Panc1 (cell line): ENCODE results near the gene SIRPB1. TPM values are rescaled to one million over a fixed set of nuclear protein-coding genes. Genes with fewer than 3 reads are reported as not detected.

Source experiments
- ATAC-seq: fragments of 200-7000 bp; cut with Tn5 transposase; 2 replicates; pipeline ENCODE4 v1.9.1; 2020; ENCODE audit warnings: mild to moderate bottlenecking, moderate library complexity
- BruUV-seq: library from RNA; stranded (reverse); fragments of 400-500 nt; replicated peaks from 2 replicates; lab custom pipeline; 2021; lab: Mats Ljungman, UMichigan
- CTCF ChIA-PET: fragments of 300-600 bp; sonication (Branson Sonifier 250); formaldehyde crosslinking; loops from one replicate; lab custom pipeline; 2022; ENCODE audit warnings: antibody characterized with exemption; lab: Charles Lee
- POLR2A ChIA-PET: fragments of 300-600 bp; sonication (Branson Sonifier 250); formaldehyde crosslinking; loops from one replicate; lab custom pipeline; 2022; ENCODE audit warnings: antibody characterized with exemption; lab: Charles Lee
- DNase-seq: peaks from one replicate; pipeline ENCODE4 v3.0.0-alpha.2; 2010; ENCODE audit warnings: low read depth, low spot score
- H3K27ac ChIP-seq: 2 replicates; pipeline ENCODE4 v1.5.1; 2011; ENCODE audit warnings: mild to moderate bottlenecking, low read length, inconsistent platforms
- H3K27me3 ChIP-seq: fragments of 200-500 bp; sonication (Bioruptor generic); 2 replicates; pipeline ENCODE4 v1.6.0; 2014; ENCODE audit warnings: low read length, inconsistent platforms; ENCODE audit not compliant: control insufficient read depth, insufficient read depth
- H3K36me3 ChIP-seq: fragments of 200-500 bp; sonication (Bioruptor generic); 2 replicates; pipeline ENCODE4 v1.5.1; 2014; ENCODE audit warnings: inconsistent platforms, mild to moderate bottlenecking, low read length, moderate library complexity; ENCODE audit not compliant: control insufficient read depth, insufficient read depth
- H3K4me1 ChIP-seq: 2 replicates; pipeline ENCODE4 v1.5.1; 2011; ENCODE audit warnings: inconsistent platforms, mild to moderate bottlenecking, low read length, moderate library complexity; ENCODE audit not compliant: control insufficient read depth, insufficient read depth
- H3K4me3 ChIP-seq, 2 experiments: 2 replicates each; pipeline ENCODE4 v1.5.1; 2011 to 2012; ENCODE audit warnings: low read depth in 2 of 2, low read length in 2 of 2, mild to moderate bottlenecking in 2 of 2, inconsistent platforms in 1 of 2, moderate library complexity in 1 of 2
- H3K9me3 ChIP-seq: fragments of 200-500 bp; sonication (Bioruptor generic); 2 replicates; pipeline ENCODE4 v1.5.1; 2014; ENCODE audit warnings: low read depth, mild to moderate bottlenecking, inconsistent platforms, low read length, moderate library complexity; ENCODE audit not compliant: control insufficient read depth, insufficient read depth
- CTCF ChIP-seq: fragments of 450-650 bp; IDR thresholded peaks from 2 replicates; pipeline ENCODE4 v1.5.1; 2017; ENCODE audit warnings: mild to moderate bottlenecking
- POLR2AphosphoS5 ChIP-seq: IDR thresholded peaks from 2 replicates; pipeline ENCODE4 v1.6.1; 2012; ENCODE audit warnings: mild to moderate bottlenecking, low read depth, low read length, moderate library complexity
- REST ChIP-seq, 2 experiments: IDR thresholded peaks; 2 replicates each; pipeline ENCODE4 v1.6.1; 2011 to 2012; ENCODE audit warnings: low read depth in 2 of 2, control low read depth in 1 of 2, low read length in 1 of 2, mild to moderate bottlenecking in 1 of 2, moderate library complexity in 1 of 2; ENCODE audit not compliant: insufficient read depth in 1 of 2
- SIN3A ChIP-seq: IDR thresholded peaks from 2 replicates; pipeline ENCODE4 v1.6.1; 2012; ENCODE audit warnings: low read depth, mild to moderate bottlenecking, low read length, moderate library complexity, borderline replicate concordance; ENCODE audit not compliant: insufficient read depth
- TCF7L2 ChIP-seq: IDR thresholded peaks from 2 replicates; pipeline ENCODE4 v1.6.1; 2011; ENCODE audit warnings: mild to moderate bottlenecking, low read depth, low read length, inconsistent platforms
- in situ Hi-C: cut with HindIII; loops from 2 replicates; pipeline ENCODE4 v1.10.0; 2016; ENCODE audit warnings: low sequenced_read_pairs, low pct_unique_long_range_greater_than_20kb
- intact Hi-C: fragments of 100-400 bp; cut with micrococcal nuclease; formaldehyde crosslinking; loops from one replicate; pipeline ENCODE4 v1.10.0; 2022; ENCODE audit not compliant: unreplicated experiment
- total RNA-seq: library from RNA; stranded (reverse); gene quantifications from one replicate; pipeline ENCODE4 v1.2.1, GENCODE V29; 2021; ENCODE audit not compliant: unreplicated experiment

Gene SIRPB1
- total RNA-seq, 1 experiment from 2014 or later: 0.72 TPM

- no peak for TF ChIP-seq POLR2AphosphoS5
- no peak for TF ChIP-seq REST (IDR thresholded peaks at IDR 0.05; ENCODE audit: insufficient read depth in 1 of 2, low read depth in 2 of 2, low read length in 1 of 2)
- no peak for TF ChIP-seq TCF7L2
- no peak for TF ChIP-seq SIN3A
- TF ChIP-seq CTCF: no peak
- BruUV-seq: no TSS peak
- Histone ChIP-seq H3K9me3 (no peaks in the 10 kb centered on the region), H3K4me1 (no peaks in the 10 kb centered on the region), H3K27me3 (no peaks in the 10 kb centered on the region; the same call in 1 of the 2 replicates), H3K36me3 (no peaks in the 10 kb centered on the region), H3K4me3 (no peak overlapping the region), H3K27ac (no peak overlapping the region)
- in situ Hi-C loops (no loop called here), intact Hi-C loops (no loop called here)
- POLR2A ChIA-PET: no interaction called here
- CTCF ChIA-PET: no interaction called here
- ATAC-seq: no peak
- no peak for DNase-seq
These were observed 2.6 kb upstream of the SIRPB1 start for GRCh38 chr20:1622450-1622849.

GRCh38 chr20:1621316-1621715, 1.5 kb upstream of the SIRPB1 start:
- Histone ChIP-seq H3K27ac (no peak overlapping the region), H3K4me1 (no peaks in the 10 kb centered on the region), H3K4me3 (no peak overlapping the region), H3K36me3 (no peaks in the 10 kb centered on the region), H3K9me3 (no peaks in the 10 kb centered on the region), H3K27me3 (no peaks in the 10 kb centered on the region; the same call in 1 of the 2 replicates)
- ChIA-PET POLR2A (no interaction called here), CTCF (no interaction called here)
- DNase-seq (no peak), ATAC-seq (no peak)
- TF ChIP-seq TCF7L2 (no peak), POLR2AphosphoS5 (no peak), CTCF (no peak), SIN3A (no peak), REST (IDR thresholded peaks at IDR 0.05; ENCODE audit: insufficient read depth in 1 of 2, low read depth in 2 of 2, low read length in 1 of 2) (no peak)
- no TSS peak for BruUV-seq
- intact Hi-C loops (no loop called here), in situ Hi-C loops (no loop called here)
